HG02970 (cell line): Measurements from ENCODE around the gene CD300LF.

ENCODE experiments used
- ATAC-seq: cut with Tn5 transposase; IDR thresholded peaks from one replicate; pipeline ENCODE4 v1.9.1; 2021; ENCODE audit warnings: mild to moderate bottlenecking, moderate library complexity, moderate number of reproducible peaks; ENCODE audit not compliant: unreplicated experiment, low FRiP score

CD300LF gene

DNA sequence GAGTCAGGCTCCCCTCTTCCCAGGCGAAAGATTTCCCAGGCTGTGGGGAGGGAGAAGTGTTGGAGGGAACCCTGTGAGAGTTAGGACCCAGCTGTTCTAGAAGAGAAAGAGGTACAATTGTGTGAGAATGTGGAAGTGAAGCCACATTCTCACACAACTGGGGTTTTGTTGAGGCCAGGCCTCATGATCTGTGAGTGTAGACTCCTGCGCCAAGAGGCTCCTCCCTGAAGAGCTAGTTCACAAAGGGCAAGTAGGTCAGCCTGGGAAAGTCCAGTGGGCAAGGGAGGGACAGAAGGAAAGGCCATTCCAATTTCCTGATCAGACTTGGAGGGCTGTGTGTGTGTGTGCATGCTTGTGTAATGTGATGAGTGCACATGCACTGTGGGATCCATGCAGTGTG lies 15.2 kb downstream of the CD300LF start:
- no peak for ATAC-seq

DNA sequence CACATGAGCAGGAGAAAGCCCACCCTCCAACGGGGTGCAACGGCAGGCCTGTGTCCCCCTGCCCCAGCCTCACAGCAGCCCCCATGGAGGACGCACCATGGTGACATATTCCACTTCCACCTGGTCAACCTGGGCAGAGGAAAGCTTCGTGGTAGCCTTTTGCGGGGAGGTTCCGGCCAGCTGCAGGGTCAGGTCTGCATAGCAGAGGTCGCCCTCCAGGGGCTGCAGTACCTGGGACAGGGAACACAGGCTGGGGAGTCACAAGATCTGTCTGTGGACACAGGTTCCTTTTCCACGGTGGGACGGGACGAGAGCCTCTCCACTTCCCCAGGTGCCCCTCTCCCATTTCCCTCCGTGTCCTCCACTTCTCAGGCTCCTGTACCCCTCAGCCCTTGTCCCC lies 17.1 kb downstream of the CD300LF start:
- ATAC-seq = no peak

DNA sequence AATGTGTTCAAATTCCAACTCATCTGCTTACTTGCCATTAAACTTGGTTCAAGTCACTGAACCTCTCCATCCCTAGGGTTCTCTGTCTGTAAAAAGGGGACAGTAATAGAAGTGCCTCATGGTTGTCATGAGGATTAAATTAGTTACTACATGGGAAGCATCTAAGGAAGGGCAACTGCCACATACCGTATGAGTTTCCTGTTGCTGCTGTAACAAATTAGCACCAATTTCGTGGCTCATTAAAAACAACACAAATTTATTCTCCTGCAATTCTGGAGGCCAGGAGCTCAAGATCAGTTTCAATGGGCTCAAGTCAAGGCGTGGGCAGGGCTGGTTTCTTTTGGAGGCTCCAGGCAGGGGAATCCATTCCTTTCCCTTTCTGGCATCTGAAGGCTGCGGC lies 18.6 kb downstream of the CD300LF start:
- no peak for ATAC-seq

DNA sequence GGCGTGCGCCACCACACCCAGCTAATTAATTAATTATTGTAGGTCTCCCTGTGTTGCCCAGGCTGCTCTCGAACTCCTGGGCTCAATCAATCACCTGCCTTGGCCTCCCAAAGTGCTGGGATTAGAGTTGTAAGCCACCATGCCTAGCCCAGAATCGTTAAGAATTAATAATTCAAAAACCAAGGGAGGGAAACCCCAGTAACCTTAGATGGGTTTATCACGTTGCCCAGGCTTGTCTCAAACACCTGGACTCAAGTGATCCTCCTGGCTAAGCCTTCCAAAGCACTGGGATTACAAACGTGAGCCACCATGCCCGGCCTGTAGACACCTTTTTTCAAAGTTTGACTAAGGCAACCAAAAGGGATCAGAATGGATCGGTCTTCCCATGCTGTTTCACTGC lies 21.6 kb downstream of the CD300LF start:
- no peak for ATAC-seq

DNA sequence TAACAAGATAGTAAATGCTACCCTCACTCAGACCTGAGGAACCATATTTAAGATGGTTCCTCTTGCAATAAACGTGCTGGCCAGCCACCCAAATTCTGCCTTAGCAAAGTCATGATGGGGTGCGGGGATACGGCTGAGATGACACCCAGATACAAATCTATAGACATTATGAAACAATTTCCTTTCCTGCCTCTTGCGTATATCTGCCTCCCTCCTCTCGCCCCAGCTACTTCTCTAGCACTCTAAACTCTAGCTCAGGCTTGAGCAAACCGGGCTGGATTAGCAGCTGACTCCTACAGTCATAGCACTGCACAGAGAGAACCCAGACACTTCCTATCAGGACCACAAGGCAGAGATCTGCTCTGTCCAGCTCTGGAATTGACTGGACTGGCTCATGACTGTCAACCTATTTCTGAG lies 22.3 kb downstream of the CD300LF start:
- no peak for ATAC-seq

DNA sequence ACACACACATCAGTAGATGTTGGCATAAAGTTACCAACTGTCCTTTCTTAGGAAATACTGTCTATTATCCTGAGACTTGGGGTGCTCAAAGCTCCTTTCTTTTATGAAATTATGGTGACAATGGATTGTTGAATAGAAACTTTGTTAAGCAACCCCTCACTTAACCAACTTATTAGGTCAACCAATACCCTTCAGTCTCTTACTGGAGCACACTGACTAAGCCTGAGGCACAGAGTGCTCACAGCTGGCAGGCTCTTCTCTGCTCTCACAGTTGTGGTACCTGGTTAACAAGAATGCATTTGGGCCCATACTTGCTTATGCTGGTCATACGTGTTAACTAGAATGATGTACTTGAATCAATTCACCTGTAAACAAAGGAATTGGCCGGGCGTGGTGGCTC lies 24.8 kb downstream of the CD300LF start:
- no peak for ATAC-seq

DNA sequence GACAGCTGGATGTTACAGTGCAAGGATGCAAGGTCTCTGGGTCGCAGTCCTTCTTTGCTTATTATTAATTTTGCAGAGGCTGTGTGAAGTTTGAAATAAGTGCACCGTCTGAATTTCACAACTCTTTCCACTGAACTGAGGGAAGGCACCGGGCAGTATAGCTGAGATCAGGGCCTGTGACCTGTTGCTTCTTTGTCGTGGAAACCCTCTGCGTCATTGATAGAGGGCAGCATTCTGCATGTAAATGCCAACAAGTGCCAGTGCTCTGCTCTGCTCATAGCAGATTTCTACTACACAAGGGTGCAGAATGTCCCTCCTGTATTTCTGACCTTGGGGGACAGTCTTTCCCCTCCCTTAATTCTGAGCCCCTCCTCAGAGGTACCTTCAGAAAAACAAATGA lies 26.0 kb downstream of the CD300LF start:
- no peak for ATAC-seq

DNA sequence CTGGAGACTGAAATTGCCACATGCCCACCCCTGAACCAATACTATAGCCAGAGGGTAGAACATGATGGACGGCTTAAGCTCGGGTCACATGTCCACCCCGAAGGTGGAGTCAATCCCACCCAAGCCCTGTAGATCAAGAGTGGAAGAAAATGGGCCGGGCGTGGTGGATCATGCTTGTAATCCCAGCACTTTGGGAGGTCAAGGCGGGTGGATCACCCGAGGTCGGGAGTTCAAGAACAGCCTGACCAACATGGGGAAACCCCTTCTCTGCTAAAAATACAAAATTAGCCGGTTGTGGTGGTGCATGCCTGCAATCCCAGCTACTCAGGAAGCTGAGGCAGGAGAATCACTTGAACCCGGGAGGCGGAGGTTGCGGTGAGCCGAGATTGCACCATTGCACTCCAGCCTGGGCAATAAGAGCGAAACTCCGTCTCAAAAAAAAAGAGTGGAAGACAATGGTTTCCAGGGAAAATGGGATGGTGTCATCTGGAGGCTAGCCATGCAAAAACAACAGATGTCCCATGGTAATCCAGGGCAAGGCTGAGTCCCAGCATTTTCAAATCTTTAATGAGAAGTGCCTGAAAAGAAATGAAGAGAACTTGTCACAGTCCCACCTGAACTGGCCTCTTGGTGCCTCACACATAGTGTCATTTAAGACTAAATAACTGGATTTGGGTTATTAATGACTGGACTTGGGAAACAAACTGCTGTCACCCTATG lies 30.1 kb downstream of the CD300LF start:
- ATAC-seq = no peak

DNA sequence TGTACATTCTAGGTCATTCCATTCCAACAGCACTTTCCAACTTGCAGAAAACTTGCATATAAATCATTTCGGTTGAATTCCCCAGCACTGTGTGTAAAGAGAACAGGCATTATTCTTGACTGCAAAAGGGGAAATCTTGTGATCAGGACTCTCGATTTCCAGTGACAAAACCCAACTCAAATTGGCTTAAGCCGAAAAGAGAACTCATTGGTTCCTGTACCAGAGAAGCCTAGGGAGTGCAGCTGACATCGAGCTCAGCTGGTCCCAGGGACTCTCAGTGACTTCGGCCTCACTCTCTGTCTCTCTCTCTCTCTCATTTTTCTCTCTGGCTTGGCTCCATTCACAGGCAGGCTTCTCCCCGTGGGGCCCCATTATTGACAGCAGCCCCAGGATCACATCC lies 30.7 kb downstream of the CD300LF start:
- ATAC-seq = no peak

DNA sequence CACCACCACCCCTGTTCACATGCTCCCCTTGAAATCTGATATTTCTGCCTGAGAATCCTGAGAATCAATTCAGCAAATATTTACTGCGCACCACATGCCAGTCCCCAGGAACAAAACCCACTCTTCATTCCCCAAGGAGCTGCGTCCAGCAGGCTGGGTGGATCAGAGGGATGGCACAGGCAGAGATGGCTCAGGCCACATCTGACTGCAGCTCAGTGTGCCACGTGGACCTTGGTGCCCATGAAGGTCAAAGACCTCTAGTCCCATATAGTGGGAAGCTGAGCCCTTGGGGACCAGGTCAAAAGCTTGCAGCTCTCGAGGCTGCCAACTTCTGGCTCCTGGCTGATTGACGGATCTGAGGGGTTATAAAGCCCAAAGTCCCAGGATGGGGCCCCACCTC lies 31.8 kb downstream of the CD300LF start:
- ATAC-seq = no peak

DNA sequence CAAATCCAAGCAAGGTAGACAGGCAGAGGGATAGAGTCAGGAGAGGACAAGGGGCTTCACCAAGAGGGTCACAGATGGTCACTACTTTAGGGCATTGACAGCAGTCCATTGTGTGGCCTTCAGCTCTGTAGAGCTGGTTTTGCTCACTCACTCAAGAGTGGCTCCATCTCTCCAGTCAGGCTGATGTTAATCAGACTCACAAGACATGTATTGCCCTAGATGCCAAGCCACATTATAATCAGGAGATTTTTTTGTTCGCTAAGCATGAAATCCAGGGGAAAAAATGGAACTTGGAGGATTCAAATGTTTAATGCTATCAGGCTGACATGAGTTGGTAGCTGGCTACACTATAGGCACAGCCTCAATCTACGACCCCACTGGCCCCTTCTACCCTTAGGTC lies 32.5 kb downstream of the CD300LF start:
- no peak for ATAC-seq

DNA sequence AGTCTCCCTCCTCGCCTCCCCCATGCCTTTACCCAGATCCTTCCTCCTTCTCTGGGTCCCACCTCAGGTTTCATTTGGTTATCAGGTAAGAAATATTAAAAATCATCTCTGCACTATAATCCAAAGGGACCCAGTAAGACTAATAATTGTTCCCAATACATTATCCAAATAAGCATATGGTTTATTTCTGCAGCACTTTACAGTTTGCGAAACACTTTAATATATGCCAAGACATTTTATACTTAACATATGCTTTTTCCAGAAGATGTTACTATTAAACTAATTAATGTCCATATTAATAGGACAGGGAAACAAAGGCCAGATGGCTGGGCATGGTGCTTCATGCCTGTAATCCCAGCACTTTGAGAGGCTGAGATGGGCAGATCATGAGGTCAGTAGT lies 33.3 kb downstream of the CD300LF start:
- no peak for ATAC-seq

DNA sequence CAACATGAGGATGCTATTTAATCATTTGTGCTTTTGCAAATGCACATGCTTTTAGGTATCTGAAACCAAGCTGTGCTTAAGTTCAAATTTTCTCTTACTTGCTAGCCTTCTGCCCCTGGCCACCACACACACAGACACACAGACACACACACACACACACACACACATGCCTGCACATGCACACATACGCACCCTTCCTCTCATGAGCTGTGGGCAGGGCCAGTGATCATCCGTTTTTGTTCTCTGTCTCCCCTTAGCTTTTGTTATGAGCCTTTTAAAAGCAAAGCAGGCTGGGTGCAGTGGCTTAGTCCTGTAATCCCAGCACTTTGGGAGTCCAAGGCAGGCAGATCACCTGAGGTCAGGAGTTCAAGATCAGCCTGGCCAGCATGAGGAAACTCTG lies 34.2 kb downstream of the CD300LF start:
- ATAC-seq = no peak

DNA sequence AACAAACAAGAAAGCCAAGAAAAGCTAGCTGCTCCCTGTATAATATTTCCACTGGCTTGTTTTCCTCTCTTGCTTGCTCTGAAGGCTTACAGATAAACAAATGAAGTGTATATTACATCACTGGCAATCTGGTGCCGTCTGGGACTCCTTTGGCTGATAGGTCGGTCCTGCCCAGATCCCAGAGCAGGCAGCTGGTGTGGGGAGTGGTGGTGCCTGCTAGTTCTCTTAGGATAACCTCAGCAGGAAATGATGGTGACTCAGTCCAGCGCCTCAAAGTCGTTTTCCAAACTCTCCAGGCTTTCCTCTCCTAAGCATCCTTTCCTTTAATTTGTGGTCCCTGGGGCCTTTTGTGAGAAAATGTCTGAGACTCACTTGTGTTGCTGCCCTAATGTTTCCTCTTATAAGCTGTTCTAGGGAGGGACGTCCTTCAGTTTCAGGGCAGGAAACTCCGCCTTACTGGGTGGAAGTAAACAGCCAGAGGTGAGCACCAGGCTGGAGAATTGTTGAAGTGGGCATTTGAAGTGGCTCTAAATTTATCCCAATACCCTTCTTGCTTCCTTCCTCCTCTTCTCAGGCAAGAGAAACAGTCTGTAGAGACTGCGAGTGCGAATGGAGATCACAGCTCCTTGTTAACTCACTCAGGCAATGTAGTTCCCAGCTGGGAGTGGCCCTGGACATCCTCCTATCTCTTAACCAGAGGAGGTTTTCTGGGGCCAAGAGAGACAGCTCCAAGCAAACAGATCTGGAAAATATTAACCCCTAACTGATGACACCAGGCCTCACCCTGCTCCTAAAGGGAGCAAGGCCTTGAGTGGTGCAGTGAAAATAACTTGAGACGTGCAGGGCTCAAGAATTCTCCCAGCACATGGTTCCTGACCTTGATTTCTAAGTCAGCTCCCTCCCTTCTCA lies 34.9 kb downstream of the CD300LF start:
- no peak for ATAC-seq

DNA sequence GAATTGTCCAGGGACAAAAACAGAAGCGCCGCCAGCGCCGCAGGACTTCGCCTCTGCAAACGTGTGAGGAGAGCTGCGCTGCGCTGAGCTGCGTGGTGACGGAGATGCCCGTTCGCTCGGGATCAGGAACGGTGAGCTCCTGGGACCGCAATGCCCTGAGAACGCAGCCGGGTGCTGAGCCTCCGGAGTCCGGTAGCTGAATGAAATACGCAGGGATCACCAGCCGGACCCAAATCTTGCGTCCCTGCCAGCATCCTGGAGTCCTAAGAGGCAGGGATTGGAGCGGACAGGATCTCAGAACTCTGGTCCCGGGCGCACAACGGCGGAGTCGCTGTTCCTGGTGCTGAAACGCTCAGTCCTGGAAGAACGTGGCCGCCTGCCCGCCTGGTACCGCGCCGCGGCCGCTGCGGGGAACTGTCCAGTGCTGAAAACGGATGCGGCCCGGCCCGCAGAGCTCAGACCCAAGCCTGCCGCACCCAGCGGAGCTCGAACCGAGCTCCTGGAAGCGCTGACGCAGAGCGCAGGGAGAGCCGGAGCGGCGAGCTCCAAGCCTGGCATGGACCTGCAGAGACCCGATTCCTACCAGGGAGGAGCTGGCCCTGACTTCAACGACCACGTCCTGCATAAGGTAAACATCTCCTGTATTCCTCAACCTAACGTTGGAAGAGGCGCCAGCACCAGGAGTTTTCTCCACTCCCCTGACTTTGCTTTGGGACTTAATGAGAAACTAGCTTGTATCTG lies 41.5 kb downstream of the CD300LF start:
- ATAC-seq = no peak

DNA sequence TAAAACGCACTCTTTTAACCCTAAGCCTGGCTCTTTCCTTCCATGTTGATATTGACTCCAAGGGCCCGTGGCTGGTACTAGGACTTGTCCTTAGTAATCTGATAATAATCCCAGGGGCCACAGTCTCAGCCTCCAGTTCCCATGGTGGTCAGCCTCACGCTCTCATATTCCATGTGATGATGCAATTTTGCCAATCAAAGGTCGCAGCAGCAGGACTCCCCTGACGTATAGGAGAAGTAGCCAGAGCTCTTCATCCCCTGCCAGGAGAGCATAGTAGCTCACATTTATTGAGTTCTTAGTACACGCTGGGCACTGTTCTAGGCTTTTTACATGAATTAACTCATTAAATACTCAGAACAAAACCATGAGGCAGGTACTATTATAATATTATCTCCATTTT lies 42.4 kb downstream of the CD300LF start:
- ATAC-seq = no peak

DNA sequence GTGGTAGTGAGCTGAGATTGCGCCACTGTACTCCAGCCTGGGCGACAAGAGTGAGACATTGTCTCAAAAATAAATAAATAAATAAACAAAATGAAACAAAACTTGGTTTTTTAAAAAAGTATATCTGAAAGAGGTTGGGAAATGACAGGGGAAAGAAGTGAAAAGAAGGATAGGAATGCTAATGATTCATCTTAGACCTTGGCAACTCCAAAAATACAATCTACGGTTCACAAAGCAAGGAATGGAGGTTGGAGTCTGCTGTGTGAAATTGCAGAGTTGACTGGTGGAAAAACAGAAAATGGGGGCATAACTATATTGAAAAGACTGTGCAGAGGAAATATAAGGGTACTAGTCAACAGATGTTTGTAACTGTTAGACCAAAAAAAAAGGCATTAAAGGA lies 49.2 kb downstream of the CD300LF start:
- no peak for ATAC-seq

DNA sequence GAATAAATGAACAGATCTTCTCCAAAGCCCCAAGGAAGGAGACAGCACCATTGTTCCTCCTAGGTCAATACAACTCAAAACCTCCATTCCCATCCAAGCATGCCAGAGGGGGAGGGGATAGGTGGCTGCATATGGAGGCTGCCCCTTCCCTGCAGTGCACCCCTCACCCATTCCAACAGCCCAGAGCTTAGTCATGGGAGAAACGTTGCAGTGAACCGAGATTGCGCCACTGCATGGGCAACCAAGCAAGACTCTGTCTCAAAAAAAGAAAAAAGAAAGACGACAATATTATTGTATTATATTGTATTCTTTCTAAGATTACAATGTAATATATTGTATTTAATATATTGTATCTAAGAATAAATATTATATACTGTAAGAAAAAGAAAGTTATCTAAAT lies 52.8 kb downstream of the CD300LF start:
- no peak for ATAC-seq

DNA sequence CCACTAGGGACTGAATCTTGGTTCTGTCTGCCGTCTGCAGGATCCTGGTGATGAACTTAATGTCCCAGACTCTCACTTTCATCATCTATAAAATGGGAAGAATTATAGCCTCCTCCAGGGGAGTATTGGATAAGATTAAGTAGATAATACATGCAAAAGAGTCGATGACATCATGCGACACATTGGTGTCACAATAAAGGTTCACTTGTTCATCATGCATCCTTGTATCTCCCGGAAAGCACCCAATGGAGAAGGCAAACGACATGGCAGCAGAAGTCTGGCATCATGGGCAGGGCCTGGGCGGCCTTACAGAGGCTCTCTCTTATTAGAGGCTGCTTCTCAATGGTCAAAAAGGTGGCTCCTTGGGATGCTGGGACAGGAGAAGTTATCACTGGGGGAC lies 54.1 kb downstream of the CD300LF start:
- ATAC-seq = no peak

DNA sequence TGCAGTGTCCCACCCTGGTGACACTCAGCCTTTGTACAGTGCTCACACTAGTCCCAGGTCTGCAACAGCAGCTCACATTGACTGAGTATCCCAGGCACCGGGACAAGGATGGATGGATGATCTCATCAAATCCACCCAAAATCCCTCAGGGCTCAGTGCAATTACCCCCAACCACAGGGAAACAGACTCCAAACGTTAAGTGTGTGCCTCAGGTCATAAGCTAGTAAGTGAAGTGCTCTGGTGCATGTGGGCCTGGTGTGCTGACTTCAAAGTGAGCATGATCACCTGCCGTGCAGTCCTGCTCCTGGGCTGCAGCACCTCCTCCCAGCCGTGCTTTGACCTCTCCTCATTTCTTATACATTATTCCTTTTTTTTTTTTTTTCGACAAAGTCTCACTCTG lies 58.0 kb downstream of the CD300LF start:
- ATAC-seq = no peak

DNA sequence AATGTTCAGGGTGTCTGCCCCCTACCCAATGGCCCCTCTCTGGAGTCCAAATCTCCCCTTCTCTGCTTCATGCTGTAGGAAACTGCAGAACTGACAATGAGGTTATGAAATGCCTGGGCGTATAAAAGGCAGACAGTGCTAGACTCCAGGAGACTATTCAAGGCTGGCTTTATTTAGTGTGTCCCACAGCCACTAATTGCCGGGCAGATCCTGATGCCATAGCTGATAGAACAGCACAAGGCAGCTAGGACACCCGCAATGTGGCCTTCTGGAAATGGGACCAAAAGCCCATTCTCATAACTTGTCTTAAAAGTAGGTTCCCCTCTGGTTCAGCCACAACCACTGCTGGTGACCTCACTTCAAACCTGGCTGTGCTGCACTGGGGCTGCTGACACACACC lies 60.7 kb downstream of the CD300LF start:
- no peak for ATAC-seq
